H1 (cell line): Measurements from ENCODE around the gene METRNL. TPM values are rescaled to one million over a fixed set of nuclear protein-coding genes. Genes with fewer than 3 reads are reported as not detected.
A peak's percentile ranks its signal among the peaks of the same experiment; 100 is the strongest.

Experiments used
- CTCF ChIA-PET: fragments of 300-600 bp; sonication (Branson Sonifier 250); formaldehyde crosslinking; loops from one replicate; lab custom pipeline; 2021; ENCODE audit not compliant: partially characterized antibody; lab: Charles Lee
- POLR2A ChIA-PET: fragments of 300-600 bp; sonication (Branson Sonifier 250); formaldehyde crosslinking; loops from one replicate; lab custom pipeline; 2021; ENCODE audit warnings: inconsistent platforms; ENCODE audit not compliant: partially characterized antibody; lab: Charles Lee
- DNase-seq, 2 experiments: peaks; one replicate each; pipeline versions ENCODE4 v3.0.0 to v3.0.0-alpha.2; 2010 to 2022; ENCODE audit warnings: low spot score in 2 of 2, low read depth in 1 of 2, mixed read lengths in 1 of 2
- FAIRE-seq: peaks from 2 replicates; lab custom pipeline; 2011; peaks lifted over from hg19 to GRCh38; lab: Jason Lieb, UNC
- H2AFZ ChIP-seq: 2 replicates; pipeline ENCODE4 v1.8.1; 2012; ENCODE audit warnings: low read length, inconsistent platforms
- H2AK5ac ChIP-seq: 2 replicates; pipeline ENCODE4 v1.6.1; 2013; ENCODE audit warnings: low read depth, low read length
- H2BK120ac ChIP-seq: replicated peaks from 2 replicates; pipeline ENCODE3; 2013; ENCODE audit warnings: low read depth, low read length, inconsistent platforms
- H2BK12ac ChIP-seq: 2 replicates; pipeline ENCODE4 v1.6.1; 2013; ENCODE audit warnings: low read depth, low read length
- H2BK15ac ChIP-seq: 2 replicates; pipeline ENCODE4 v1.6.1; 2013; ENCODE audit warnings: low read length
- H2BK20ac ChIP-seq: 2 replicates; pipeline ENCODE4 v1.6.1; 2013; ENCODE audit warnings: low read length
- H2BK5ac ChIP-seq: 2 replicates; pipeline ENCODE4 v1.6.1; 2013; ENCODE audit warnings: low read depth, low read length
- H3K14ac ChIP-seq: 2 replicates; pipeline ENCODE4 v1.6.1; 2013; ENCODE audit warnings: inconsistent platforms; ENCODE audit not compliant: insufficient read length
- H3K18ac ChIP-seq: 2 replicates; pipeline ENCODE4 v1.6.1; 2013; ENCODE audit warnings: low read length; ENCODE audit errors: extremely low read depth
- H3K23ac ChIP-seq: 2 replicates; pipeline ENCODE4 v1.6.1; 2013; ENCODE audit warnings: inconsistent platforms; ENCODE audit not compliant: insufficient read length
- H3K23me2 ChIP-seq: 2 replicates; pipeline ENCODE4 v1.6.1; 2013; ENCODE audit warnings: low read depth, low read length
- H3K27ac ChIP-seq: 2 replicates; pipeline ENCODE4 v1.6.1; 2011; ENCODE audit warnings: low read depth, low read length, inconsistent platforms
- H3K27me3 ChIP-seq, 4 experiments: replicated peaks in 1 of 4; 1 replicate in 1 of 4; 2 replicates in 3 of 4; pipeline versions ENCODE4 v1.6.1 to v1.8.1; 2011 to 2013; ENCODE audit warnings: low read length in 3 of 4, mild to moderate bottlenecking in 3 of 4, inconsistent platforms in 2 of 4, mixed read lengths in 2 of 4, moderate library complexity in 1 of 4; ENCODE audit not compliant: control insufficient read depth in 3 of 4, insufficient read depth in 3 of 4; ENCODE audit errors: extremely low read depth in 1 of 4
- H3K36me3 ChIP-seq, 4 experiments: 2 replicates each; pipeline versions ENCODE4 v1.6.1 to v1.8.1; 2011 to 2013; ENCODE audit warnings: mild to moderate bottlenecking in 4 of 4, low read length in 3 of 4, moderate library complexity in 2 of 4, control low read depth in 1 of 4, inconsistent platforms in 1 of 4; ENCODE audit not compliant: insufficient read depth in 4 of 4, control insufficient read depth in 2 of 4
- H3K4ac ChIP-seq: replicated peaks from 2 replicates; pipeline ENCODE3; 2013; ENCODE audit warnings: low read length, low read depth, mixed read lengths, inconsistent platforms; ENCODE audit not compliant: insufficient read length
- H3K4me1 ChIP-seq, 4 experiments: replicated peaks in 1 of 4; 1 replicate in 1 of 4; 2 replicates in 3 of 4; pipeline versions ENCODE4 v1.6.1 to v1.8.1; 2011 to 2013; ENCODE audit warnings: low read length in 3 of 4, inconsistent platforms in 2 of 4, mixed read lengths in 1 of 4; ENCODE audit not compliant: insufficient read depth in 4 of 4, control insufficient read depth in 3 of 4
- H3K4me2 ChIP-seq, 2 experiments: 2 replicates each; pipeline versions ENCODE4 v1.6.1 to v1.8.1; 2011 to 2013; ENCODE audit warnings: low read depth in 2 of 2, low read length in 2 of 2, control low read depth in 1 of 2, inconsistent platforms in 1 of 2, mild to moderate bottlenecking in 1 of 2; ENCODE audit not compliant: insufficient read depth in 1 of 2
- H3K4me3 ChIP-seq, 4 experiments: fragments of 200-600, 300-600 bp in 1 of 4; sonication (generic), shearing (Covaris generic), sonication (Bioruptor Twin) in 1 of 4; 2 replicates each; pipeline versions ENCODE4 v1.5.1 to v1.8.1; 2011 to 2016; ENCODE audit warnings: low read length in 4 of 4, low read depth in 3 of 4, control low read depth in 2 of 4, inconsistent platforms in 2 of 4, mild to moderate bottlenecking in 2 of 4, mixed read lengths in 1 of 4, moderate library complexity in 1 of 4; ENCODE audit not compliant: insufficient read depth in 2 of 4; ENCODE audit errors: extremely low read depth in 1 of 4
- H3K56ac ChIP-seq: replicated peaks from 2 replicates; pipeline ENCODE3; 2013; ENCODE audit warnings: low read depth, mild to moderate bottlenecking, mixed read lengths, low read length, inconsistent platforms; ENCODE audit not compliant: insufficient read length
- H3K79me1 ChIP-seq: 2 replicates; pipeline ENCODE4 v1.6.1; 2013; ENCODE audit warnings: low read depth, low read length, control low read depth
- H3K79me2 ChIP-seq, 2 experiments: 2 replicates each; pipeline versions ENCODE4 v1.6.1 to v1.8.1; 2012 to 2013; ENCODE audit warnings: low read length in 2 of 2, mild to moderate bottlenecking in 2 of 2, inconsistent platforms in 1 of 2; ENCODE audit not compliant: insufficient read depth in 2 of 2, control insufficient read depth in 1 of 2
- H3K9ac ChIP-seq, 4 experiments: replicated peaks in 1 of 4; 1 replicate in 1 of 4; 2 replicates in 3 of 4; pipeline versions ENCODE4 v1.6.1 to v1.8.1; 2011 to 2013; ENCODE audit warnings: low read depth in 3 of 4, low read length in 3 of 4, control low read depth in 2 of 4, mild to moderate bottlenecking in 2 of 4, moderate library complexity in 2 of 4, inconsistent platforms in 1 of 4; ENCODE audit errors: extremely low read depth in 1 of 4
- H3K9me3 ChIP-seq, 2 experiments: 2 replicates each; pipeline versions ENCODE4 v1.6.1 to v1.8.1; 2012 to 2013; ENCODE audit warnings: mild to moderate bottlenecking in 2 of 2, moderate library complexity in 2 of 2, control low read depth in 1 of 2, inconsistent platforms in 1 of 2, low read depth in 1 of 2, low read length in 1 of 2, mixed read lengths in 1 of 2; ENCODE audit not compliant: insufficient read depth in 2 of 2
- H4K20me1 ChIP-seq, 2 experiments: replicated peaks in 1 of 2; 2 replicates each; pipeline versions ENCODE3 to v1.8.1; 2011 to 2013; ENCODE audit warnings: inconsistent platforms in 2 of 2, low read length in 2 of 2, mild to moderate bottlenecking in 1 of 2; ENCODE audit not compliant: insufficient read depth in 2 of 2, control insufficient read depth in 1 of 2
- H4K5ac ChIP-seq: 2 replicates; pipeline ENCODE4 v1.6.1; 2013; ENCODE audit warnings: low read length, low read depth, mixed read lengths, inconsistent platforms; ENCODE audit not compliant: insufficient read length
- H4K8ac ChIP-seq: 2 replicates; pipeline ENCODE4 v1.8.0; 2013; ENCODE audit warnings: mild to moderate bottlenecking, moderate library complexity, low read length, inconsistent platforms; ENCODE audit not compliant: insufficient read depth; ENCODE audit errors: extremely low read depth
- H4K91ac ChIP-seq: replicated peaks from 2 replicates; pipeline ENCODE3; 2013; ENCODE audit warnings: low read length, mixed read lengths, inconsistent platforms; ENCODE audit not compliant: insufficient read length
- KDM1A ChIP-seq: fragments of 200-600, 300-600 bp; sonication (generic); IDR thresholded peaks from 2 replicates; pipeline ENCODE4 v1.7.1; 2016; ENCODE audit warnings: mild to moderate bottlenecking, low read length, borderline replicate concordance
- RAD21 ChIP-seq, 2 experiments: IDR thresholded peaks in 1 of 2; conservative IDR thresholded peaks in 1 of 2; 2 replicates each; pipeline ENCODE4 v1.6.1; 2011; ENCODE audit warnings: low read depth in 2 of 2, low read length in 2 of 2, improper control_type of control experiment in 1 of 2, inconsistent platforms in 1 of 2, mild to moderate bottlenecking in 1 of 2, moderate library complexity in 1 of 2
- WGBS, 2 experiments: shearing (Covaris generic) in 1 of 2; methylation state at CpG; one replicate each; pipeline versions ENCODE4 v1.1.6 to v1.1.7; 2013 to 2015; ENCODE audit warnings: low lambda C conversion rate in 2 of 2, mixed read lengths in 2 of 2, inconsistent platforms in 1 of 2, low coverage in 1 of 2, missing lambda C conversion rate in 1 of 2; ENCODE audit not compliant: insufficient replicate concordance in 2 of 2, insufficient coverage in 1 of 2, insufficient read length in 1 of 2; ENCODE audit errors: extremely low coverage in 1 of 2, missing lambda C conversion rate in 1 of 2; 5-methylcytosine and 5-hydroxymethylcytosine counted together
- polyA plus RNA-seq, 7 experiments: library from polyadenylated mRNA; depleted of rRNA in 3 of 7; stranded (reverse) in 5 of 7; unstranded in 2 of 7; fragments of >200 nt in 5 of 7; fragments of 200-250 nt in 2 of 7; gene quantifications; 1 replicate in 5 of 7; 2 replicates in 1 of 7; 4 replicates in 1 of 7; pipeline versions ENCODE4 v1.2.1 to v1.2.3, GENCODE V29; 2011 to 2013; ENCODE audit warnings: missing spikeins in 2 of 7, mixed read lengths in 2 of 7
- total RNA-seq: library from RNA; stranded (reverse); fragmentation: NEBNext Ultra II Directional; extraction: Animal tissue kit (Norgen Biotek cat#: 25700); gene quantifications from 2 replicates; pipeline ENCODE4 v1.2.1, GENCODE V29; 2021

METRNL gene
- total and polyA plus RNA-seq, 2 of the 8 experiments (the other 6 are each of a cell fraction or from before 2014, with no cell fraction given), result 13.9 to 14.2 TPM

- no peak overlapping the region for H3K14ac ChIP-seq
- no peak overlapping the region for H3K23ac ChIP-seq
- no peaks in the 10 kb centered on the region for H3K9me3 ChIP-seq
- no peak overlapping the region for H3K4me3 ChIP-seq
- no peak overlapping the region for H2BK5ac ChIP-seq
- no peak overlapping the region for H2AK5ac ChIP-seq
- H3K18ac ChIP-seq, result no peak overlapping the region
- H4K8ac ChIP-seq, result no peak overlapping the region; the same call in 1 of the 2 replicates
- ChIA-PET CTCF (interaction anchor here (1.0 to 2.4 kb wide), 5 partner anchors 11 to 291 kb away, joined by 3 to 8 read pairs (median 4); no protein-coding TSS in a partner anchor), POLR2A (no interaction called here)
- DNase-seq, result no peak
- no peaks in the 10 kb centered on the region for H3K36me3 ChIP-seq
- no peak overlapping the region for H3K4ac ChIP-seq
- no peaks in the 10 kb centered on the region; a peak in 2 of 7 replicates for H3K4me1 ChIP-seq
- TF ChIP-seq KDM1A (no peak), RAD21 (IDR thresholded peaks at IDR 0.05 in 1 of 2, conservative IDR thresholded peaks at IDR 0.05 in 1 of 2; ENCODE audit: low read depth in 2 of 2, low read length in 2 of 2) (0 out of 4 replicates have a peak, but pooled peaks of 1 of the 2 experiments have one; percentile 3)
- H3K79me1 ChIP-seq, result no peaks in the 10 kb centered on the region
- H2BK12ac ChIP-seq, result no peak overlapping the region
- H3K27me3 ChIP-seq, result peaks cover 3 to 12% (median 12%) of the 10 kb centered on the region in 4 experiments
- H4K91ac ChIP-seq, result peak overlapping the region; percentile 6
- H3K27ac ChIP-seq, result no peak overlapping the region
- H2BK120ac ChIP-seq, result no peak overlapping the region
- peaks cover 0 to 5% of the 10 kb centered on the region in 2 experiments for H4K20me1 ChIP-seq
- H3K9ac ChIP-seq, result no peak overlapping the region
- WGBS, 2 experiments, result 90% methylated on average over 9 of the region's 28 CpGs; no CpG with 5 or more reads in 1 of the 2 experiments
- no peak overlapping the region for H3K4me2 ChIP-seq
- no peak overlapping the region for H2AFZ ChIP-seq
- no peak overlapping the region for H2BK15ac ChIP-seq
- no peak overlapping the region for H2BK20ac ChIP-seq
- H3K79me2 ChIP-seq, result no peaks in the 10 kb centered on the region
- H3K23me2 ChIP-seq, result no peaks in the 10 kb centered on the region
- no peak for FAIRE-seq
- no peak overlapping the region for H4K5ac ChIP-seq
- H3K56ac ChIP-seq, result no peak overlapping the region
Measured at GRCh38 chr17:83072600-83073358, 6.6 kb upstream of the METRNL start.
